Measurements from ENCODE around the gene RERE.
"Not testable (repeated sequence)": the region's sequence is repeated elsewhere in the genome, so short reads cannot be mapped to it uniquely, and the experiment has no call there.

RERE gene

GRCh38 chr1:8844501-8845006, 27.1 kb upstream of the RERE start:
- Histone ChIP-seq H3K36me3 (ENCODE audit: control insufficient read depth in 5 of 5, insufficient read depth in 5 of 5, low read length in 5 of 5) (no peaks in the 10 kb centered on the region), H3K4me1 (ENCODE audit: control insufficient read depth in 5 of 5, insufficient read depth in 5 of 5, low read length in 5 of 5) (peaks cover 3 to 22% (median 16%) of the 10 kb centered on the region in 5 donors), H3K27ac (ENCODE audit: low read depth, low read length) (no peak overlapping the region), H3K27me3 (ENCODE audit: control insufficient read depth in 5 of 5, insufficient read depth in 4 of 5, low read length in 5 of 5) (peaks cover 0 to 3% (median 0%) of the 10 kb centered on the region in 5 donors), H3K9ac (ENCODE audit: low read length in 5 of 5) (no peak overlapping the region), H3K4me3 (ENCODE audit: low read depth in 1 of 5, low read length in 5 of 5) (no peak overlapping the region), H3K9me3 (ENCODE audit: control insufficient read depth in 5 of 5, low read length in 5 of 5) (no peaks in the 10 kb centered on the region)

- H3K36me3 ChIP-seq (ENCODE audit: control insufficient read depth in 5 of 5, insufficient read depth in 5 of 5, low read length in 5 of 5): no peaks in the 10 kb centered on the region
- H3K9ac ChIP-seq (ENCODE audit: low read length in 5 of 5): no peak overlapping the region
- no peak overlapping the region for H3K27ac ChIP-seq (ENCODE audit: low read depth, low read length)
- H3K9me3 ChIP-seq (ENCODE audit: control insufficient read depth in 5 of 5, low read length in 5 of 5): no peaks in the 10 kb centered on the region
- no peak overlapping the region for H3K4me3 ChIP-seq (ENCODE audit: low read depth in 1 of 5, low read length in 5 of 5)
- H3K4me1 ChIP-seq (ENCODE audit: control insufficient read depth in 5 of 5, insufficient read depth in 5 of 5, low read length in 5 of 5): peaks cover 0 to 5% (median 5%) of the 10 kb centered on the region in 5 donors
- H3K27me3 ChIP-seq (ENCODE audit: control insufficient read depth in 5 of 5, insufficient read depth in 4 of 5, low read length in 5 of 5): peaks cover 0 to 3% (median 0%) of the 10 kb centered on the region in 5 donors
These were observed 24.0 kb upstream of the RERE start for GRCh38 chr1:8841395-8841794.

- H3K9me3 ChIP-seq (ENCODE audit: control insufficient read depth in 5 of 5, low read length in 5 of 5): no peaks in the 10 kb centered on the region
- H3K36me3 ChIP-seq (ENCODE audit: control insufficient read depth in 5 of 5, insufficient read depth in 5 of 5, low read length in 5 of 5): no peaks in the 10 kb centered on the region
- peaks cover 0 to 9% (median 5%) of the 10 kb centered on the region in 5 donors for H3K4me1 ChIP-seq (ENCODE audit: control insufficient read depth in 5 of 5, insufficient read depth in 5 of 5, low read length in 5 of 5)
- H3K27me3 ChIP-seq (ENCODE audit: control insufficient read depth in 5 of 5, insufficient read depth in 4 of 5, low read length in 5 of 5): peaks cover 0 to 3% (median 0%) of the 10 kb centered on the region in 5 donors
- H3K27ac ChIP-seq (ENCODE audit: low read depth, low read length): no peak overlapping the region
- H3K4me3 ChIP-seq (ENCODE audit: low read depth in 1 of 5, low read length in 5 of 5): no peak overlapping the region
- H3K9ac ChIP-seq (ENCODE audit: low read length in 5 of 5): no peak overlapping the region
These were observed 22.6 kb upstream of the RERE start for GRCh38 chr1:8839990-8840389.

- H3K36me3 ChIP-seq (ENCODE audit: control insufficient read depth in 5 of 5, insufficient read depth in 5 of 5, low read length in 5 of 5): no peaks in the 10 kb centered on the region
- H3K4me3 ChIP-seq (ENCODE audit: low read depth in 1 of 5, low read length in 5 of 5): no peak overlapping the region
- H3K9me3 ChIP-seq (ENCODE audit: control insufficient read depth in 5 of 5, low read length in 5 of 5): no peaks in the 10 kb centered on the region
- no peak overlapping the region for H3K27ac ChIP-seq (ENCODE audit: low read depth, low read length)
- H3K4me1 ChIP-seq (ENCODE audit: control insufficient read depth in 5 of 5, insufficient read depth in 5 of 5, low read length in 5 of 5): peaks cover 0 to 4% (median 0%) of the 10 kb centered on the region in 5 donors
- H3K9ac ChIP-seq (ENCODE audit: low read length in 5 of 5): no peak overlapping the region
- peaks cover 0 to 3% (median 0%) of the 10 kb centered on the region in 5 donors for H3K27me3 ChIP-seq (ENCODE audit: control insufficient read depth in 5 of 5, insufficient read depth in 4 of 5, low read length in 5 of 5)
These were observed 18.7 kb upstream of the RERE start for GRCh38 chr1:8835941-8836643.

- Histone ChIP-seq H3K4me1 (ENCODE audit: control insufficient read depth in 5 of 5, insufficient read depth in 5 of 5, low read length in 5 of 5) (peaks cover 0 to 4% (median under 1%) of the 10 kb centered on the region in 5 donors), H3K36me3 (ENCODE audit: control insufficient read depth in 5 of 5, insufficient read depth in 5 of 5, low read length in 5 of 5) (no peaks in the 10 kb centered on the region), H3K9me3 (ENCODE audit: control insufficient read depth in 5 of 5, low read length in 5 of 5) (no peaks in the 10 kb centered on the region), H3K27me3 (ENCODE audit: control insufficient read depth in 5 of 5, insufficient read depth in 4 of 5, low read length in 5 of 5) (no peaks in the 10 kb centered on the region), H3K9ac (ENCODE audit: low read length in 5 of 5) (no peak overlapping the region), H3K27ac (ENCODE audit: low read depth, low read length) (no peak overlapping the region), H3K4me3 (ENCODE audit: low read depth in 1 of 5, low read length in 5 of 5) (no peak overlapping the region)
These were observed 13.9 kb upstream of the RERE start for GRCh38 chr1:8831340-8831739.

GRCh38 chr1:8830732-8831131, 13.3 kb upstream of the RERE start:
- H3K9me3 ChIP-seq (ENCODE audit: control insufficient read depth in 5 of 5, low read length in 5 of 5); H3K27me3 ChIP-seq (ENCODE audit: control insufficient read depth in 5 of 5, insufficient read depth in 4 of 5, low read length in 5 of 5); H3K4me1 ChIP-seq (ENCODE audit: control insufficient read depth in 5 of 5, insufficient read depth in 5 of 5, low read length in 5 of 5); H3K36me3 ChIP-seq (ENCODE audit: control insufficient read depth in 5 of 5, insufficient read depth in 5 of 5, low read length in 5 of 5); H3K4me3 ChIP-seq (ENCODE audit: low read depth in 1 of 5, low read length in 5 of 5); H3K27ac ChIP-seq (ENCODE audit: low read depth, low read length); H3K9ac ChIP-seq (ENCODE audit: low read length in 5 of 5): not testable (repeated sequence)

GRCh38 chr1:8825985-8826481, 8.6 kb upstream of the RERE start:
- H3K27me3 ChIP-seq (ENCODE audit: control insufficient read depth in 5 of 5, insufficient read depth in 4 of 5, low read length in 5 of 5): no peaks in the 10 kb centered on the region
- H3K4me1 ChIP-seq (ENCODE audit: control insufficient read depth in 5 of 5, insufficient read depth in 5 of 5, low read length in 5 of 5): peaks cover 0 to 24% (median 17%) of the 10 kb centered on the region in 5 donors
- no peak overlapping the region for H3K27ac ChIP-seq (ENCODE audit: low read depth, low read length)
- no peak overlapping the region for H3K9ac ChIP-seq (ENCODE audit: low read length in 5 of 5)
- no peak overlapping the region for H3K4me3 ChIP-seq (ENCODE audit: low read depth in 1 of 5, low read length in 5 of 5)
- no peaks in the 10 kb centered on the region for H3K36me3 ChIP-seq (ENCODE audit: control insufficient read depth in 5 of 5, insufficient read depth in 5 of 5, low read length in 5 of 5)
- H3K9me3 ChIP-seq (ENCODE audit: control insufficient read depth in 5 of 5, low read length in 5 of 5): no peaks in the 10 kb centered on the region

- Histone ChIP-seq H3K4me1 (ENCODE audit: control insufficient read depth in 5 of 5, insufficient read depth in 5 of 5, low read length in 5 of 5) (peaks cover 0 to 29% (median 22%) of the 10 kb centered on the region in 5 donors), H3K27ac (ENCODE audit: low read depth, low read length) (no peak overlapping the region), H3K9ac (ENCODE audit: low read length in 5 of 5) (no peak overlapping the region)
These were observed 5.8 kb upstream of the RERE start for GRCh38 chr1:8823295-8823664.

GRCh38 chr1:8822373-8823294, 5.2 kb upstream of the RERE start:
- H3K4me1 ChIP-seq (ENCODE audit: control insufficient read depth in 5 of 5, insufficient read depth in 5 of 5, low read length in 5 of 5): peaks cover 0 to 31% (median 24%) of the 10 kb centered on the region in 5 donors
- no peaks in the 10 kb centered on the region for H3K9me3 ChIP-seq (ENCODE audit: control insufficient read depth in 5 of 5, low read length in 5 of 5)
- no peak overlapping the region for H3K27ac ChIP-seq (ENCODE audit: low read depth, low read length)
- H3K27me3 ChIP-seq (ENCODE audit: control insufficient read depth in 5 of 5, insufficient read depth in 4 of 5, low read length in 5 of 5): no peaks in the 10 kb centered on the region
- H3K36me3 ChIP-seq (ENCODE audit: control insufficient read depth in 5 of 5, insufficient read depth in 5 of 5, low read length in 5 of 5): no peaks in the 10 kb centered on the region
- H3K4me3 ChIP-seq (ENCODE audit: low read depth in 1 of 5, low read length in 5 of 5): peak overlapping the region in 1 of 5 donors; percentile 31
- no peak overlapping the region for H3K9ac ChIP-seq (ENCODE audit: low read length in 5 of 5)

More at GRCh38 chr1:8823295-8823664, 5.8 kb upstream of the RERE start:
- Histone ChIP-seq H3K9me3 (ENCODE audit: control insufficient read depth in 5 of 5, low read length in 5 of 5) (no peaks in the 10 kb centered on the region), H3K27me3 (ENCODE audit: control insufficient read depth in 5 of 5, insufficient read depth in 4 of 5, low read length in 5 of 5) (no peaks in the 10 kb centered on the region), H3K4me3 (ENCODE audit: low read depth in 1 of 5, low read length in 5 of 5) (no peak overlapping the region), H3K36me3 (ENCODE audit: control insufficient read depth in 5 of 5, insufficient read depth in 5 of 5, low read length in 5 of 5) (no peaks in the 10 kb centered on the region)

- Histone ChIP-seq H3K27me3 (ENCODE audit: control insufficient read depth in 5 of 5, insufficient read depth in 4 of 5, low read length in 5 of 5) (no peaks in the 10 kb centered on the region), H3K4me1 (ENCODE audit: control insufficient read depth in 5 of 5, insufficient read depth in 5 of 5, low read length in 5 of 5) (peaks cover 0 to 38% (median 30%) of the 10 kb centered on the region in 5 donors), H3K9ac (ENCODE audit: low read length in 5 of 5) (no peak overlapping the region), H3K4me3 (ENCODE audit: low read depth in 1 of 5, low read length in 5 of 5) (no peak overlapping the region), H3K9me3 (ENCODE audit: control insufficient read depth in 5 of 5, low read length in 5 of 5) (no peaks in the 10 kb centered on the region), H3K36me3 (ENCODE audit: control insufficient read depth in 5 of 5, insufficient read depth in 5 of 5, low read length in 5 of 5) (no peaks in the 10 kb centered on the region), H3K27ac (ENCODE audit: low read depth, low read length) (no peak overlapping the region)
These were observed 3.6 kb upstream of the RERE start for GRCh38 chr1:8821084-8821483.
